ENCODE data around the gene SPARCL1.
"Not testable (repeated sequence)": the region's sequence is repeated elsewhere in the genome, so short reads cannot be mapped to it uniquely, and the experiment has no call there.

Gene SPARCL1

GRCh38 chr4:87499403-87500091, 29.6 kb downstream of the SPARCL1 start:
- no peak for DNase-seq (ENCODE audit: low spot score)

DNA sequence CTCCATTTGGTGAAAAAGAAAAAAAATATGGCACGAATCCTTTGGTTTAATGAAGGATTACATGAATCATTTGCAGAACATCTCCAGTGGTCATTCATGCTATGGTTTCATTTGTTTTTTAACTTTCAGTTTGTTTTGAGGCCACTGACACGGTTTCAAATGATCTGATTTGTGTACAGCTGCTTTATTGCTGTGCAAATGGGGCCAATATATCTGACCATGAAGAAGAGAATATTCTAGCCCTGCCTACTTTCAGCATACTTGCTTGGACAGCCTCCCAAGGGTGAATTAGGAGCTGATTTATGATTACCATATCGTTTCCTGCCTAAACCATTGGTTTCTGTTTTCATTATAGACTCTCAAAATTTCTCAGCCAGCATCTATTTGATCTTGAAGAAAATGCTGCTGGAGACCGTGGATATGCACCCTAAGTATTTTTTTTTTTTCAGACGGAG, 30.7 kb downstream of the SPARCL1 start:
- no peak for DNase-seq (ENCODE audit: low spot score)

- DNase-seq (ENCODE audit: low spot score) = no peak
Measured at GRCh38 chr4:87497578-87497977, 31.6 kb downstream of the SPARCL1 start.

- DNase-seq (ENCODE audit: low spot score) = no peak
Measured at GRCh38 chr4:87497159-87497558, 32.0 kb downstream of the SPARCL1 start.

DNA sequence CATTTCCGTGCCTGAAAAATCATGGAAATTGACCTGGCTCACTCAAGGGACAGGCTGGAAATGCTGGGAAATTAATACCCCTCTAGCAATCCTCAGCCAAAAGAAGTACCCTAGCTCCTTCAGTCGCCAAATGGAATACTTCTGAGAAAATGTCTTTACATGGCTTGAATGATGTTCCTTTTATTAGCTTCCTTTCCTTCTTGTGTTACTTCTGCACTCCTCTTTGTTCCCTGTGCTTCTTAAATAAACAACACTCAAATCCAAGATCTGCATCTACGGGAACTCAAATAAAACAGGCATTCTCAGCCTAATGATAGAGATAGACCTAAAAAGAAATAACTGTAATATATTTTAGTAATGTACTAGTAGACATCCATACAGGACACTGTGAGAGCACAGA, 36.1 kb downstream of the SPARCL1 start:
- DNase-seq (ENCODE audit: low spot score) = no peak

DNA sequence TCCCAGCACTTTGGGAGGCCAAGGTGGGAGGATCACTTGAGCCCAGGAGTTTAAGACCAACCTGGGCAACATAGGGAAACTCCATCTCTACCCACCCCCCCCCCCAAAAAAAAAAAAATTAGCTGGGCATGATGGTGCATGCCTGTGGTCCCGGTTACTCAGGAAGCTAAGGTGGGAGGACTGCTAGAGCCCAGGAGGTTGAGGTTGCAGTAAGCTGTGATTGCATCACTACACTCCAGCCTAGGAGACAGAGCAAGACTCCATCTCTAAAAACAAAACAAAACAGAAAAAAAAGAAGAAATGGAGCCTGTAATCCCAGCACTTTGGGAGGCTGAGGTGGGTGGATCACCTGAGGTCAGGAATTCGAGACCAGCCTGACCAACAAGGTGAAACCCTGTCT, 37.3 kb downstream of the SPARCL1 start:
- not testable (repeated sequence) for DNase-seq (ENCODE audit: low spot score)

GRCh38 chr4:87491436-87491835, 37.7 kb downstream of the SPARCL1 start:
- DNase-seq (ENCODE audit: low spot score) = no peak

- DNase-seq (ENCODE audit: low spot score) = no peak
Measured at GRCh38 chr4:87490664-87491369, 38.4 kb downstream of the SPARCL1 start.

GRCh38 chr4:87489678-87490077, 39.5 kb downstream of the SPARCL1 start:
- DNase-seq (ENCODE audit: low spot score) = no peak

DNA sequence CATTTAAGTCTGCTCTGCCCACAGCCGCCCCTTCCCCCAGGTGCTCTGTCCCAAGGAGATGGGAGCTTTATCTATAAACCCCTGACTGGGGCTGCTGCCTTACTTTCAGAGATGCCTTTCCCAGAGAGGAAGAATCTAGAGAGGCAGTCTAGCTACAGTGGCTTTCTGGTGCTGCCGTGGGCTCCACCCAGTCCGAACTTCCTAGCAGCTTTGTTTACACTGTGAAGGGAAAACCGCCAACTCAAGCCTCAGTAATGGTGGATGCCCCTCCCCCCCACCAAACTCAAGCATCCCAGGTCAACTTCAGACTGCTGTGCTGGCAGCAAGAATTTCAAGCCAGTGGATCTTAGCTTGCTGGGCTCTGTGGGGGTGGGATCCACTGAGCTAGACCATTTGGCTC, 40.5 kb downstream of the SPARCL1 start:
- not testable (repeated sequence) for DNase-seq (ENCODE audit: low spot score)

DNA sequence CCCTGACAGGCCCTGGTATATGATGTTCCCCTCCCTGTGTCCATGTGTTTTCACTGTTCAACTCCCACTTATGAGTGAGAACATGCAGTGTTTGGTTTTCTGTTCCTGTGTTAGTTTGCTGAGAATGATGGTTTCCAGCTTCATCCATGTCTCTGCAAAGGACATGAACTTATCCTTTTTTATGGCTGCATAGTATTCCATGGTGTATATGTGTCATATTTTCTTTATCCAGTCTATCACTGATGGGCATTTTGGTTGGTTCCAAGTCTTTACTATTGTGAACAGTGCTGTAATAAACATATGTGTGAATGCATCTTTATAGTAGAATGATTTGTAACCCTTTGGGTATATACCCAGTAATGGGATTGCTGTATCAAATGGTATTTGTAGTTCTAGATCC, 45.9 kb downstream of the SPARCL1 start:
- DNase-seq (ENCODE audit: low spot score) = not testable (repeated sequence)

DNA sequence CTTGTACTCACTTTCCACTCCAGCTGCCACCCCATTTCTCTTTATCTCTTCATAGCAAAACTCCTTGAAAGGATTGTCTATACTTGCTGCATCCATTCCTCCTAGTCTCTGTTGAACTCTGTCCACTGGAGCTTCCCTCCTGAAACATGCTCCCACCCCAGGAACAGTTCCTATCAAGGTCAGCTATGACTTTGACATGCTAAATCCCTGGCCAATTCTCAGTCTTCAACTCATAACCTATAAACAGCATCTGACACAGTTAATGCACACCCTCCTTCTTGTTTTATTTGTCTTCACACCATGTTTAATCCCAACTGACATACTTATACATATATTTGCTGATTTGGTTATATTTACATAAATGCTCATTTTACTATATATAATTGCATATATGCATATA, 47.8 kb downstream of the SPARCL1 start:
- no peak for DNase-seq (ENCODE audit: low spot score)

DNA sequence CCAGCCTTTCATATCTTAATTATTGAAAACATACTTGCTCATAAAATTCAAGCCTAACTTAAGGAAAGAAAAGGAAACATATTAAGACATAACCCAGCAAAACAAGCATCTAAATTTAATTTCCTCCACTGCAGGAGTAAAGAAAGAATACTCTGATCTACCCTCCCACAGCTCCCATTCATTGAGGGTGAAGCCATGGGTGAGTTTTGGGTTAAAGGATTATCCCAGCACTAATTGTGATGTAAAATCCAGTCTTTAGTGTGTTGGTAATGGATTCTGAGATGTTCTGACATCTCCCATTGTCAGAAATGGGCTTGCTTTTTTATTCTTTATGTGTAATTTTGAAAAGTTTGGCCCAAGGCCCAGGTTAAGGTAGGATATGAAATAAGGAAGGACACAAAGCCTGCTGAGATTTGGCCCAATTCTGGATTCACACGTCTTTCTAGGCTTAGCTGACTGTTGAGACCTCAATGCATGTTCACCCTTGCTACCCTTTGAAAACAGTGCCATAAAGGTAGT, 50.4 kb downstream of the SPARCL1 start:
- DNase-seq (ENCODE audit: low spot score) = no peak

GRCh38 chr4:87476934-87477333, 52.2 kb downstream of the SPARCL1 start:
- no peak for DNase-seq (ENCODE audit: low spot score)

DNA sequence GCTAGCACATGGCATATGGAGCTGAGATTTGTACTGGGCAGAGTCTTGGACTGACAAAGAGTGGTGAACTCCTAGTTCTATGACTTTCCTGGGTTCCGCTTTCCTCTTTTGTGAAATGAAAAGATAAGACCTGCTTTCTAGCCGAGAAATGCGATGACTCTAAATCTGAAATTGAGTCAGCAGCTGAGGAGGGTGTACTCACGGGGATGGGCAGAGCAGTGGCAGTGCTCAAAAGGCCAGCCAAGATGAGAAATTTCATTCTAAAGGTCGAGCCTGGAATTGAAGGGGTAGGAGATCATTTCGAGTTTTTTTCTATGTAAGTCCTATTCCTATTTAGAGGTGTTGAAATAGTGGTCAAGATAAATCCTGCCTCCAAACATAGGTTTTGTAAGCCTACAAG, 59.8 kb downstream of the SPARCL1 start:
- no peak for DNase-seq (ENCODE audit: low spot score)

DNA sequence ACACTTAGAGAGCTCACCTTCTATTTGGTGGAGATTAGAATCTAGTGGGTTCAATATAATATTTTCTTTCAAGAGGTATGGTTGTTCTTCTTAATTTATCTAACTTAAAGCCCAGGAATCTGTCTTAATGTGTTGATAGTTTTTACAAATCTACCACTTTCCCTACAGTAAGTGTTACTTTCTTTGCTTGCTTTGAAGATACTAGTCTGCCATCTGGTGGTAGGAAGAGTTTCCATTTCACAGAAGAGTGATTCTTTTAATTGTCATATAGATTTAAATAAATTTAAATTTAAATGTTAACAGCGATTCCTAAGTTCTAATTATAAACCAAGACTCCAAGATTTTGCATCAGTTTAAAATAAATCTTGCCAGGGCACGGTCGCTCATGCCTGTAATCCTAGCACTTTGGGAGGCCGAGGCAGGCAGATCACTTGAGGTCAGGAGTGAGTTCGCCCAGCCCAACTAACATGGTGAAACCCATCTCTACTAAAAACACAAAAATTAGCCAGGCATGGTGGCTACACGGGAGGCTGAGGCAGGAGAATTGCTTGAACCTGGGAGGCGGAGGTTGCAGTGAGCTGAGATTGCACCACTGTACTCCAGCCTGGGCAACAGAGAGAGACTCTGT, 63.3 kb downstream of the SPARCL1 start:
- DNase-seq (ENCODE audit: low spot score) = peak; percentile 46

DNA sequence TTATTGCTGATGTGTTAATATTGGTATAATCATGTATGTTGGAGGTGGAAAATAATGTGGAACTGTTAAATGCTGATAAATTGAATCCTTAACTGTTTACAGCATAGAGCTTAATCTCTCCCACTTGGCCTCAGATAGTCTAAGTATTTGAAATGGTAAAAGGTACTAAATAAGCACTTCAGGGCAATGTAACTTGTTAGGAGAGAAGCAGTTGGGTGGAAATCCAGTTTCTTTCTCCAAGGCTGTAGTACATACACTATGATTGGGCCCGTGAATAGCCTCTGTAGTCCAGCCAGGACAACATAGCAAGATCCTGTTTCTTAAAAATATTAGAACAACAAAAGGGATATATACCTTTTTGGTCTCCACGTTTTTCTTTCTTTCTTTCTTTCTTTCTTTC, 67.1 kb downstream of the SPARCL1 start:
- no peak for DNase-seq (ENCODE audit: low spot score)

DNA sequence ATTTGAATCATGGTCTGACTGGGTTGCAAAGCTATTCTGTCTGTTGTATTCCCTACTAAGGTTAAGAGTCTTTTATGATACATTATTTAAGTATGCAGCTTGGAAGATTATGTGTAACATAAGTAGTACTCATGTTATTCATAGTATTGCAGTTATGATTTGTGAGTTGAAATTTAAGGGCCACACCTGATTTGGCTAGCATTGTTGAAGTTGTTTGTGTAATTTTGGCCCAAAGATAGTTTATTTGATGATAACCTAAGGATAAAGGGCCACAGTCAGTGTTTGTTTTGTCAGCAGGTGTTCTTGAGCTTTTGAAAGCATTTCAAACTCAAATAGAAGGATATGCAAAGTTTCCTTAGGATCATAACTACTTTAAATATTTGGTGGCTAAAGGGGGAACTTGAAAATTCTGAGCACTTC, 67.9 kb downstream of the SPARCL1 start:
- DNase-seq (ENCODE audit: low spot score) = no peak

DNA sequence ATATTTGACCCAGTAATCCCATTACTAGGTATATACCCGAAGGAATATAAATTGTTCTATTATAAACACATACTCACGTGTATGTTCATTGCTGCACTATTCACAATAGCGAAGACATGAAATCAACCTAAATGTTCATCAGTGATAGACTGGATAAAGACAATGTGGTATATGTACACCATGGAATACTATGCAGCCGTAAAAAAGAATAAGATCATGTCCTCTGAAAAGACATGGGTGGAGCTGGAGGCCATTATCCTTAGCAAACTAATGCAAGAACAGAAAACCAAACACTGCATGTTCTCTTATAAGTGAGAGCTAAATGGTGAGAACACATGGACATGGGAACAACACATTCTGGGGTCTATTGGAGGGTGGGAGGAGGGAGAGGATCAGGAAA, 70.3 kb downstream of the SPARCL1 start:
- no peak for DNase-seq (ENCODE audit: low spot score)

DNA sequence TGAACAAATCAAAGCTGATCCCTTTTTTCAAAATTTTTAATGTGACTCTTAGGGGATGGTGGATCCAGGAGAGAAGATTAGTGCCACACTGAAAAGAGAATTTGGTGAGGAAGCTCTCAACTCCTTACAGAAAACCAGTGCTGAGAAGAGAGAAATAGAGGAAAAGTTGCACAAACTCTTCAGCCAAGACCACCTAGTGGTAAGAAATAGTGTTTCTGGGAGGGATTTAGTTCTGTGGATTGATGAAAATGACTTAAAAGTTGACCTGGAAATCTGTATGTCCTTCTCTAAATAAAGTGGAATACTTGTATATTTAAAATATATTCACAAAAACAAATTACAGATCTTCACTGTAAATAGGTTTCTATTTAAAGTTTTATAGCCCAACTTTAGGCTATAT, 77.6 kb downstream of the SPARCL1 start:
- DNase-seq (ENCODE audit: low spot score) = no peak

GRCh38 chr4:87446375-87446774, 82.8 kb downstream of the SPARCL1 start:
- DNase-seq (ENCODE audit: low spot score) = not testable (repeated sequence)

GRCh38 chr4:87445964-87446363, 83.2 kb downstream of the SPARCL1 start:
- no peak for DNase-seq (ENCODE audit: low spot score)

DNA sequence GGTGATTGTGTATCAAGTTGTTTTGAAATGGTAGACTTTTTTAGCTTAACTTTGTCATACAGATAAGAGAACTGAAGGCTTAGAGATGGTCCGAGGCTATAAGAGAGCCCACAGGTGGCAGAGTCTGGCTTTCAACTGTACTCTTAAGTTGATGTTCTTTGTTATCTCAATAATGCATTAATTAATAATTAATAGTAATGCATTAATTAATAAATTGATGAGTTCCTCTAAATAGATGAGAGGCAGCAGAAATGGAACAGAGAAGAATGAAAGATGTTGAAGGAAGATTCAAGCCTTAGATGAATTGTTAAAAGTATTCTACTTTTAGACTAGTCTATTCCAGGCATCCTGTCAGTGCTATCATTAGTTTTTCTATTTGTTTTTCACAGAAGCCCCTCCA, 84.4 kb downstream of the SPARCL1 start:
- DNase-seq (ENCODE audit: low spot score) = no peak

All from SW480 (cell line).